ENCODE data around the gene SCUBE3. TPM values are rescaled to one million over a fixed set of nuclear protein-coding genes. Genes with fewer than 3 reads are reported as not detected.

Gene SCUBE3
- total and polyA plus RNA-seq, 12 donors: 1.2 to 18.8 (median 8.4) TPM

DNA sequence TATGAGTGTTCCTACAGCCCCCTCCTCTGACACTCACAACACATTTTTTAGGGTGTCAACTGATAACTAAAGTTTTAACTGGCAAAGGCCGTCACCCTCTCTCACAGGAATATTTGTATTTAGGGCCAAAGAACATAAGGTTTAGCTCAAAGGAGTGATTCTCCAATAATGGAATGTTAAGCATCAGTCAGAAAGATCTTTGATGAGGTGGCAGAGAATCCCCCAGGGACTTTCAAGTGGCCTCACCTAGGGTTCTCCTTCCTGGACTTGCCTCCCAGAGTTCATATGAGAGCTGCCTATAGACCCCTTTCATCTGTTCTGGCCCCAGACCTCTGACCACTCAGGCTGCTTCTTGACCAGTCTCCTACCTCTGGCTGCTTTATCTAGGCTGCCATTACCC lies 7.4 kb upstream of the SCUBE3 start:
- H3K4me1 ChIP-seq: peaks cover 0 to 24% (median 14%) of the 10 kb centered on the region in 9 donors
- TF ChIP-seq, protein P1, sequence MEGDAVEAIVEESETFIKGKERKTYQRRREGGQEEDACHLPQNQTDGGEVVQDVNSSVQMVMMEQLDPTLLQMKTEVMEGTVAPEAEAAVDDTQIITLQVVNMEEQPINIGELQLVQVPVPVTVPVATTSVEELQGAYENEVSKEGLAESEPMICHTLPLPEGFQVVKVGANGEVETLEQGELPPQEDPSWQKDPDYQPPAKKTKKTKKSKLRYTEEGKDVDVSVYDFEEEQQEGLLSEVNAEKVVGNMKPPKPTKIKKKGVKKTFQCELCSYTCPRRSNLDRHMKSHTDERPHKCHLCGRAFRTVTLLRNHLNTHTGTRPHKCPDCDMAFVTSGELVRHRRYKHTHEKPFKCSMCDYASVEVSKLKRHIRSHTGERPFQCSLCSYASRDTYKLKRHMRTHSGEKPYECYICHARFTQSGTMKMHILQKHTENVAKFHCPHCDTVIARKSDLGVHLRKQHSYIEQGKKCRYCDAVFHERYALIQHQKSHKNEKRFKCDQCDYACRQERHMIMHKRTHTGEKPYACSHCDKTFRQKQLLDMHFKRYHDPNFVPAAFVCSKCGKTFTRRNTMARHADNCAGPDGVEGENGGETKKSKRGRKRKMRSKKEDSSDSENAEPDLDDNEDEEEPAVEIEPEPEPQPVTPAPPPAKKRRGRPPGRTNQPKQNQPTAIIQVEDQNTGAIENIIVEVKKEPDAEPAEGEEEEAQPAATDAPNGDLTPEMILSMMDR (IDR thresholded peaks at IDR 0.05): no peak
- 80 to 87% methylated on average over 1 of the region's 1 CpG for WGBS, 2 donors
- no peak for ATAC-seq
- H3K36me3 ChIP-seq: no peaks in the 10 kb centered on the region
- H3K27ac ChIP-seq: no peak overlapping the region
- H3K4me3 ChIP-seq: no peak overlapping the region
- no peak for DNase-seq
- intact Hi-C loops (cut with DNase I): loop anchor here in 8 of 10 donors (5.0 to 10.0 kb wide), 4 partner anchors 36 to 222 kb away; partner anchors contain the start of gene TCP11 (in 1 of the 8)
- H3K27me3 ChIP-seq: peaks cover 0 to 25% (median 0%) of the 10 kb centered on the region in 7 donors
- no peaks in the 10 kb centered on the region for H3K9me3 ChIP-seq

DNA sequence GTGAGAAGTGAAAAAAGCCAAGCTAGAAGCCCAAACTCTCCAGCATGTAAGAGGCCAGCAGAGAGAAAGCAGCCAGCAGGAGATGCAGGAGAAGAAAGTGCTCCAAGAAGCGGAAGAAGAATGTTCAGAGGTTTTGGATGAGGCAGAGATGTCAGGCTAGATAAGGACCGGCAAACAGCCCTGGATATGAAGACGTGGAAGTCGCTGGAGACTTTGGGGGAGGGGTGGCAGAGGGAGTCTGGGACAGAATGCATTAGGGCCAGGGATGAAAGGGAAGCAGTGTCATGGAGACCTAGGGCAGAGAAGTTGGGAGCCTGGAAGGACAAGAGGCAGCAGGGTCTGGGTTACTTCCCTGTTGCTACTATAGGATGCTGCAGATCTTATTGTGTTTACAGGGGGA lies 5.3 kb upstream of the SCUBE3 start:
- H3K27ac ChIP-seq: no peak overlapping the region
- no peak for ATAC-seq
- peaks cover 3 to 11% (median 5%) of the 10 kb centered on the region in 9 donors for H3K4me1 ChIP-seq
- TF ChIP-seq, protein P1 (IDR thresholded peaks at IDR 0.05): no peak
- no peak overlapping the region for H3K4me3 ChIP-seq
- peaks cover 0 to 43% (median 10%) of the 10 kb centered on the region in 7 donors for H3K27me3 ChIP-seq
- 43 to 46% methylated on average over 4 of the region's 4 CpGs for WGBS, 2 donors
- DNase-seq: no peak
- no peaks in the 10 kb centered on the region for H3K36me3 ChIP-seq
- no peaks in the 10 kb centered on the region for H3K9me3 ChIP-seq
- intact Hi-C loops (cut with DNase I): loop anchor here in 8 of 10 donors (5.0 to 10.0 kb wide), 4 partner anchors 34 to 224 kb away; partner anchors contain the start of gene TCP11 (in 1 of the 8)

DNA sequence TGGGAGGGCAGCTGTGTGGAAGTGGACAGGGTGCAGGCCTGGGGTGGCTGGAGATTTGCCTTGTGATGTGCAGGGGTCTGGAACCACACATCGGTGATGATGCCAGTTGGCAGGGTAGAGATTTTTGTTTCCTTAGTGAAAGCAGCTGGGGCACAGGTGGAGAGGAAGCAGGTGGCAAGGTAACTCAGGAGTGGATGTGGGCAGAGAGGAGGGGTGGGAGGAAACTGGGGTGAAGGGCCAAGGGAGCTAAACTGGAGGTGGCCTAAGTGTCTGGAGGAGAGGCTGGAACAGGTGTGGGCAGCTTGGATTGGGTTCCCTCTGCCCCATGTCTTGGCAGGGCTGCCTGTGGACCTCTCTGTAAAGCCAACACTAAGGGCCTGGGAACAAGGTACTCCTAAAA lies 4.7 kb upstream of the SCUBE3 start:
- no peak overlapping the region for H3K27ac ChIP-seq
- WGBS, 2 donors: 69 to 100% methylated on average over 1 of the region's 1 CpG
- ATAC-seq (no peak), DNase-seq (no peak)
- H3K4me1 ChIP-seq: peaks cover 0 to 8% (median 5%) of the 10 kb centered on the region in 9 donors
- no peaks in the 10 kb centered on the region for H3K36me3 ChIP-seq
- H3K4me3 ChIP-seq: no peak overlapping the region
- H3K27me3 ChIP-seq: peaks cover 0 to 49% (median 14%) of the 10 kb centered on the region in 7 donors
- TF ChIP-seq, protein P1 (IDR thresholded peaks at IDR 0.05): no peak
- intact Hi-C loops (cut with DNase I): loop anchor here in 8 of 10 donors (5.0 to 10.0 kb wide), 4 partner anchors 33 to 224 kb away; partner anchors contain the start of gene TCP11 (in 1 of the 8)
- H3K9me3 ChIP-seq: no peaks in the 10 kb centered on the region

- no peak for DNase-seq
- Histone ChIP-seq H3K4me3 (no peak overlapping the region), H3K27me3 (peaks cover 0 to 56% (median 14%) of the 10 kb centered on the region in 7 donors), H3K4me1 (peaks cover 0 to 14% (median 10%) of the 10 kb centered on the region in 9 donors), H3K27ac (no peak overlapping the region), H3K36me3 (no peaks in the 10 kb centered on the region), H3K9me3 (no peaks in the 10 kb centered on the region)
- intact Hi-C loops (cut with DNase I): loop anchor here in 8 of 10 donors (5.0 to 10.0 kb wide), 4 partner anchors 33 to 225 kb away; partner anchors contain the start of gene TCP11 (in 1 of the 8)
- ATAC-seq: no peak
- 84 to 85% methylated on average over 2 of the region's 2 CpGs for WGBS, 2 donors
- TF ChIP-seq, protein P1 (IDR thresholded peaks at IDR 0.05): no peak
Observed at GRCh38 chr6:35209622-35210247, 4.0 kb upstream of the SCUBE3 start.
